ENCODE results near the gene GALNT16.

Gene GALNT16

DNA sequence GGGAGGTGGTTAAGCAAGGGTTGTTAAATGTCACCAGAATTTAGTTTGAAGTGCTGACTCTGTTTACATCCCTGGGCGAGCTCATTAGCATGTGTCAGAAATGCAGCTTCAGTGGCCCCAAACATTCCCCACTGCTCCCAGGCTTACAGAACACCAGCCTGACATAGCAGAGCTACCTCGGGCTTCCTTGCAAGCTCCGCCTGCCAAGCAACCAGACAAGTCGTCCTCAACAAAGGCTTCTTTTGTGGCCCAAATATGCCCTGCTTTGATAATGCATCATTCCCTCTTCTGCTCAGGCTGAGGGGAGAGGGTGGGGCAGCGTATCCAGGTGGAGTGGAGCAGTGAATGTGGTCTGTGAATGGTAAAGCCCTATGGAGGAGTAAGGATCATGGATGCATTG, 110.1 kb downstream of the GALNT16 start:
- ATAC-seq (ENCODE audit: insufficient read depth, low read depth), result no peak
- H3K27ac ChIP-seq (ENCODE audit: low read length), result no peak overlapping the region
- no peaks in the 10 kb centered on the region for H3K27me3 ChIP-seq (ENCODE audit: insufficient read depth, low read length, poor library complexity)
- H2AFZ ChIP-seq (ENCODE audit: low read depth, low read length), result no peak overlapping the region
- no peaks in the 10 kb centered on the region for H3K4me1 ChIP-seq (ENCODE audit: insufficient read depth, low read length)
- TF ChIP-seq, protein P1, sequence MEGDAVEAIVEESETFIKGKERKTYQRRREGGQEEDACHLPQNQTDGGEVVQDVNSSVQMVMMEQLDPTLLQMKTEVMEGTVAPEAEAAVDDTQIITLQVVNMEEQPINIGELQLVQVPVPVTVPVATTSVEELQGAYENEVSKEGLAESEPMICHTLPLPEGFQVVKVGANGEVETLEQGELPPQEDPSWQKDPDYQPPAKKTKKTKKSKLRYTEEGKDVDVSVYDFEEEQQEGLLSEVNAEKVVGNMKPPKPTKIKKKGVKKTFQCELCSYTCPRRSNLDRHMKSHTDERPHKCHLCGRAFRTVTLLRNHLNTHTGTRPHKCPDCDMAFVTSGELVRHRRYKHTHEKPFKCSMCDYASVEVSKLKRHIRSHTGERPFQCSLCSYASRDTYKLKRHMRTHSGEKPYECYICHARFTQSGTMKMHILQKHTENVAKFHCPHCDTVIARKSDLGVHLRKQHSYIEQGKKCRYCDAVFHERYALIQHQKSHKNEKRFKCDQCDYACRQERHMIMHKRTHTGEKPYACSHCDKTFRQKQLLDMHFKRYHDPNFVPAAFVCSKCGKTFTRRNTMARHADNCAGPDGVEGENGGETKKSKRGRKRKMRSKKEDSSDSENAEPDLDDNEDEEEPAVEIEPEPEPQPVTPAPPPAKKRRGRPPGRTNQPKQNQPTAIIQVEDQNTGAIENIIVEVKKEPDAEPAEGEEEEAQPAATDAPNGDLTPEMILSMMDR (IDR thresholded peaks at IDR 0.05; ENCODE audit: borderline replicate concordance, extremely low read depth, low read length, poor library complexity, severe bottlenecking), result no peak
- TF ChIP-seq EZH2 (IDR thresholded peaks at IDR 0.05; ENCODE audit: borderline replicate concordance, low read depth, low read length, severe bottlenecking), result no peak
- H3K4me2 ChIP-seq (ENCODE audit: insufficient read depth, low read length), result no peak overlapping the region
- no peaks in the 10 kb centered on the region for H3K9me3 ChIP-seq (ENCODE audit: insufficient read depth, low read length, severe bottlenecking)
- peaks cover 14% of the 10 kb centered on the region for H3K36me3 ChIP-seq (ENCODE audit: insufficient read depth, low read length)
- no peak overlapping the region for H3K9ac ChIP-seq (ENCODE audit: low read depth, low read length)
- 0 out of 2 replicates have a peak, but pooled peaks cover 3% of the 10 kb centered on the region for H4K20me1 ChIP-seq (ENCODE audit: insufficient read depth, low read length)
- no peak overlapping the region for H3K4me3 ChIP-seq (ENCODE audit: low read depth in 1 of 2, low read length in 2 of 2)
- no peaks in the 10 kb centered on the region for H3K79me2 ChIP-seq (ENCODE audit: insufficient read depth, low read length)
- no peak for DNase-seq

DNA sequence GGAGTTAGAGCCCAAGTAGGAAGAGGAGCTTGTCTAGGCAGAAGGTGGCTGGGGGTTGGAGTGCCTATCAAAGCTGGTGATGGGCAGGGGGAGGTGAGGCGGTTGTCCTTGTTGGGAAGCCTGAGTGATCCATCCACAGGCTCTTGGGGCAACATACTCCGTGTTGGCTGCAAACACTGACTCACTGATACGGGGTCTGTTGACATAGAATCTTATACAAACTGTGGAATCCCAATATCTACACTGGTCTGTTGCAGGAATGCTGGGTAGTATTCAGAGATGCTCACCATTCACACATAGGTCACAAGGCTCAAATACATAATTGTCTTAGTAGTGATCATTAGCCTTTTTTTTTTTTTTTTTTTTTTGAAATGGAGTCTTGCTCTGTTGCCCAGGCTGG, 112.2 kb downstream of the GALNT16 start:
- ATAC-seq (ENCODE audit: insufficient read depth, low read depth) (no peak), DNase-seq (no peak)
- H3K9ac ChIP-seq (ENCODE audit: low read depth, low read length), result no peak overlapping the region
- no peak overlapping the region for H3K4me2 ChIP-seq (ENCODE audit: insufficient read depth, low read length)
- H3K79me2 ChIP-seq (ENCODE audit: insufficient read depth, low read length), result no peaks in the 10 kb centered on the region
- H3K4me1 ChIP-seq (ENCODE audit: insufficient read depth, low read length), result no peaks in the 10 kb centered on the region
- H3K27me3 ChIP-seq (ENCODE audit: insufficient read depth, low read length, poor library complexity), result no peaks in the 10 kb centered on the region
- 0 out of 2 replicates have a peak, but pooled peaks cover 3% of the 10 kb centered on the region for H4K20me1 ChIP-seq (ENCODE audit: insufficient read depth, low read length)
- no peak overlapping the region for H3K4me3 ChIP-seq (ENCODE audit: low read depth in 1 of 2, low read length in 2 of 2)
- no peak overlapping the region for H3K27ac ChIP-seq (ENCODE audit: low read length)
- no peak overlapping the region for H2AFZ ChIP-seq (ENCODE audit: low read depth, low read length)
- H3K9me3 ChIP-seq (ENCODE audit: insufficient read depth, low read length, severe bottlenecking), result peaks cover 4% of the 10 kb centered on the region
- peaks cover 35% of the 10 kb centered on the region for H3K36me3 ChIP-seq (ENCODE audit: insufficient read depth, low read length)
- no peak for TF ChIP-seq EZH2 (IDR thresholded peaks at IDR 0.05; ENCODE audit: borderline replicate concordance, low read depth, low read length, severe bottlenecking)
- TF ChIP-seq, protein P1 (IDR thresholded peaks at IDR 0.05; ENCODE audit: borderline replicate concordance, extremely low read depth, low read length, poor library complexity, severe bottlenecking), result no peak

DNA sequence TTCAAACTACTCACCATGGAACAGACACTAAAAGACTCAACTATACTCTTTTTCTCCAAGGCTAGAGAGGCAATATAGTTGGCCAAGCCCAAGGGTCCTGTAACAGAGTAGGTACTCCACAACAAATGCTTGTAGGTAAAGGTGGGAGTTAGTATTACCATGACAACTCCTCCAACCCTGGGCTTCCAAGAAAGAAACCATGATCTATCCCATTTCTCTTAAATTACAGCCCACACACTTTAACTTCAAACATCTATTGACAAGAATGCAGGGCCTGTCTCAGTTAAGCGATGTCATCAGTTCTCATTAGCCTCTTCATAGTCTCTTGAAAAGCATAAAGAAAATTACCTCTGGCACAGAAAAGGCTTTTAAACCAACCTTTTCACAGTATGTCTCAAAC, 113.1 kb downstream of the GALNT16 start:
- ATAC-seq (ENCODE audit: insufficient read depth, low read depth) (no peak), DNase-seq (no peak)
- H3K9ac ChIP-seq (ENCODE audit: low read depth, low read length), result no peak overlapping the region
- 0 out of 2 replicates have a peak, but pooled peaks cover 3% of the 10 kb centered on the region for H4K20me1 ChIP-seq (ENCODE audit: insufficient read depth, low read length)
- no peak overlapping the region for H3K27ac ChIP-seq (ENCODE audit: low read length)
- peaks cover 45% of the 10 kb centered on the region for H3K36me3 ChIP-seq (ENCODE audit: insufficient read depth, low read length)
- H3K4me1 ChIP-seq (ENCODE audit: insufficient read depth, low read length), result no peaks in the 10 kb centered on the region
- H2AFZ ChIP-seq (ENCODE audit: low read depth, low read length), result no peak overlapping the region
- H3K9me3 ChIP-seq (ENCODE audit: insufficient read depth, low read length, severe bottlenecking), result peaks cover 4% of the 10 kb centered on the region
- TF ChIP-seq, protein P1 (IDR thresholded peaks at IDR 0.05; ENCODE audit: borderline replicate concordance, extremely low read depth, low read length, poor library complexity, severe bottlenecking), result no peak
- TF ChIP-seq EZH2 (IDR thresholded peaks at IDR 0.05; ENCODE audit: borderline replicate concordance, low read depth, low read length, severe bottlenecking), result no peak
- H3K27me3 ChIP-seq (ENCODE audit: insufficient read depth, low read length, poor library complexity), result no peaks in the 10 kb centered on the region
- no peaks in the 10 kb centered on the region for H3K79me2 ChIP-seq (ENCODE audit: insufficient read depth, low read length)
- H3K4me2 ChIP-seq (ENCODE audit: insufficient read depth, low read length), result no peak overlapping the region
- H3K4me3 ChIP-seq (ENCODE audit: low read depth in 1 of 2, low read length in 2 of 2), result no peak overlapping the region

DNA sequence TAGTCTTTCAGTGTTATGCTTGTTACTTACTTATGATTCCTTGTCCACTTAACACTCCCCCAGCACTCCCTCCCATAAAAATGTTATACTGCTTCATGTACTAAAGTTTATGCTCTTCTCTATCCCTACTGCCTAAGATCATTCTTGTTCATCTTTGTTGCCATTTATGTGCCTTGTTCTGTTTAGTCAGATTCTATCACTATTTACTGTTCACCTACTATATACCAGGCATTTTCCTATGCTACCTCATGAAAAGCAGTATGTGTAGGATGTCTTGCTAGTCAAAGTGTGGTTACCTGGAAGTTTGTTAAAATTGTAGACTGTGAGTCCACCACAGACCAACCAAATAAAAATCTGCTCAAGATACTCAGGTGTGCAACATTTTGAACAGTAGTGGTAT, 114.3 kb downstream of the GALNT16 start:
- Histone ChIP-seq H3K9me3 (ENCODE audit: insufficient read depth, low read length, severe bottlenecking) (peaks cover 4% of the 10 kb centered on the region), H3K4me1 (ENCODE audit: insufficient read depth, low read length) (no peaks in the 10 kb centered on the region), H4K20me1 (ENCODE audit: insufficient read depth, low read length) (0 out of 2 replicates have a peak, but pooled peaks cover under 1% of the 10 kb centered on the region), H2AFZ (ENCODE audit: low read depth, low read length) (no peak overlapping the region), H3K4me3 (ENCODE audit: low read depth in 1 of 2, low read length in 2 of 2) (no peak overlapping the region), H3K79me2 (ENCODE audit: insufficient read depth, low read length) (peaks cover under 1% of the 10 kb centered on the region; the same call in 1 of the 2 replicates), H3K4me2 (ENCODE audit: insufficient read depth, low read length) (no peak overlapping the region), H3K9ac (ENCODE audit: low read depth, low read length) (no peak overlapping the region), H3K27ac (ENCODE audit: low read length) (no peak overlapping the region), H3K27me3 (ENCODE audit: insufficient read depth, low read length, poor library complexity) (no peaks in the 10 kb centered on the region), H3K36me3 (ENCODE audit: insufficient read depth, low read length) (peaks cover 52% of the 10 kb centered on the region)
- no peak for ATAC-seq (ENCODE audit: insufficient read depth, low read depth)
- DNase-seq, result no peak
- TF ChIP-seq EZH2 (IDR thresholded peaks at IDR 0.05; ENCODE audit: borderline replicate concordance, low read depth, low read length, severe bottlenecking), result no peak
- TF ChIP-seq, protein P1 (IDR thresholded peaks at IDR 0.05; ENCODE audit: borderline replicate concordance, extremely low read depth, low read length, poor library complexity, severe bottlenecking), result no peak
